HG02588 (cell line): ENCODE results near the gene SCIMP.
"Not testable (repeated sequence)": the region's sequence is repeated elsewhere in the genome, so short reads cannot be mapped to it uniquely, and the experiment has no call there.

Experiments
- ATAC-seq: cut with Tn5 transposase; IDR thresholded peaks from one replicate; pipeline ENCODE4 v1.9.1; 2021; ENCODE audit warnings: mild to moderate bottlenecking, moderate library complexity; ENCODE audit not compliant: unreplicated experiment

The SCIMP gene

DNA sequence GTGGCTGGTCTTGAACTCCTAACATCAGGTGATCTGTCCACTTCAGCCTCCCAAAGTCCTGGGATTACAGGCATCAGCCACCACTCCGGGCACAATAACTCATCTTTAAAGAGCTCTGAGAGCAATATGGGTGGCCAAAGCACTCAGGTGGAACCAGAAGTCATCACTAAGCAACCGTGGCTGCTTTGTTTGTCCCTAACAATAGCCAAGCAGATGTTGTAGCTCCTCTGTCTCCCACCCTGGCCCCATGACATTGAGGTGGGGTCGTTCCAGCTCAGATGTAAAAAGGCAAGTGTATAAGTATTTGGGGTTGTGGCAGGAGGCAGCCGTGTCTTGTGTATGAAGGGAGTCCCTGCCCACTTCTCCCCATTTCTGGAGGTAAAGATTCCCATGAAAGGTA is 3.7 kb upstream of the SCIMP start:
- ATAC-seq = no peak

DNA sequence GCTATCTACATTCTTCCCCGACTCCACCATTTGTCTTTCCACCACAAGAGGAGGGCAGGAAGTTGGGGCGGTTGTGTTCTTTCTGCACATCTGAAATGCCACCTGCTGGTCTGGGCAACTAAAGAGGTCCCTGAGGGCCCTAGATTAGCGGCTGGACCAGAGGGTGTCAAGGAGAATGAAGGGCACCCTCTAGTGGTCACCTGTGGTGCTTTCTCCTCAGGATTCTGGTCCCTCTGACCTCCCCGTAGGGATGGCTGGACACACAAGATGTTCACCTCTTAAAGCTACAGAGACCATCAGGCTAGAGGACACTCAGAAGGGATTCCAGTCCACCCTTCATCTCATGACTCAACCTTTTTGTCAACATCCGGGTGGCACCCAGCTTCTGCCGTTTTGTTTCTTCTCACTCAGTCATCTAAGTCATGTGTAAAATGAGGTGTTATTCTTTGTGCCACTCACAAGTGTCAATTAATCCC is 2.9 kb upstream of the SCIMP start:
- ATAC-seq = no peak

DNA sequence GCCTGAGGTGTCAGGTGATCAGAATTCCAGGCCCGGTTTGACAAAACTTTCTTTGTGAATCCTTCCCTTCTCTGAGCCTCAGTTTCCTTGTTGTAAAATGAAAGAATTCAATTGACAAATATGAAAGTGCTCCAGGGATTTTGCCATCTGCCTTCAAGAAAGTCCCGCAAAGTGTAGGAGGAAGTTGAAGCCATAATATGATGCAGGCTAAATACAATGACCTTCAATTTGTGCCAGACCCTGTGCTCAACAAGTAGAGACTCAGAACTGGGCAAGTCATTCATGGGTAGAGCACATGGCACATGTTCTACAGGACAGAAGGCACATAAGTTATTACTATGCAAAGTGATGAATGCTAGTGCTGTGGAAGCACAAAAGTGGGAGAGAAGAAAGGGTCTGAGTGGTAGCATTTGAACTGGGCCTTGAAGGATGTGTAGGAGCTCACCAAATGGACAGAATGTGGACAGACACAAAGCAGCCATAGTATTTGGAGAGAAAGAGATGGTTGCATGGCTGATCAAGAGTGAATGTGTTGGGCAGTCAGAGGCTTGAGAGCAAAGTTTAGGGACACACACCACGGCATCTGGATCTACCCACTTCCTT is 2.4 kb upstream of the SCIMP start:
- no peak for ATAC-seq

DNA sequence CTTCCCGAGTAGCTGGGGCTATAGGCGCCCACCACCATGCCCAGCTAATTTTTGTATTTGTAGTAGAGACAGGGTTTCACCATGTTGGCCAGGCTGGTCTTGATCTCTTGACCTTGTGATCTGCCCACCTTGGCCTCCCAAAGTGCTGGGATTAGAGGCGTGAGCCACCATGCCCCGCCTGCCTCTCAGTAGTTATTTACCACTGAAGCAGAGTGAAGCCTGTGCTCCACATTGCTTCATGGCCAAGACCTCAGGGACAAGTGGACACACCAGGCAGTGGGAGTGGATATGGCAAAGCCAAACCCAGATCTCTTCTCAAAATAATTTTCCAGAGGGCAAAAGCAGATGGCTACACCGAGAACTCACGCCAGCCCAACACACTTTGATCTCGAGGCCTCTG is 1.2 kb downstream of the SCIMP start:
- not testable (repeated sequence) for ATAC-seq

DNA sequence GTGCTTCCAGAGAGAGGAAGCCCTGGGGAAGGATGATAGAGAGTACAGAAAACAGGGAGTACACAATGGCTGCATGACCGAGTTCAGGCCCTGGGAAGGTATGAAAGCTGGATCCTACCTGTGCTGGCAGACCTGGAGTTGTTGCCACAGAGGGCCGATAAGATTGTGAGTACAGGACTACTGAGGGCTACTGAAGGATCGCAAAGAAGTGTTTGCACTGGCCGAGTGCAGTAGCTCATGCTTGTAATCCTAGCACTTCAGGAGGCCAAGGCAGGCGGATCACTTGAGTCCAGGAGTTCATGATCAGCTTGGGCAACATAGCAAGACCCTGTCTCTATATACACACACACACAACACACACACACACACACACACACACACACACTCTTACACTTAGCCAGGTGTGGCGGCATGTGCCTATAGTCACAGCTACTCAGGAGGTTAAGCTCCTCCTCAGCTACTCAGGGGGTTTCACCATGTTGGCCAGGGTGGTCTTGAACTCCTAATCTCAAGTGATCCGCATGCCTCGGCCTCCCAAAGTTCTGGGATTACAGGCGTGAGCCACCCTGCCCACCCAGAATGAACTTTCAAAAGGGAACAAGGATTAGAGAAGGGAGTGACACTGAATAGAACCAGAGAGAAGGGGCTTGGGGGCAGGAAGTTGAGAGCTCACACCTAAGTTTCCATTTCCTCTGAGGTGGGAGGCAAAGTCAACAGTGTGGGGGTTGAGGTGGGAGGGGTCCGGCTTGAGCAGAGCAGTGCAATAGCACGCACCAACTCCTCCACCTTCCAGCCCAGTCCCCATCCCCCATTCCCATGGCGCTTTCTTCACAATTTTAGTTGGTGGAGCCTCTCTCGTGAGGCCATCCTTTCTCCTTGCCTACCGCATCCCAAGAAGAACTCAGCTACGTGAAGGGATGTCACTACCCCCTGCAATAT is 7.5 kb downstream of the SCIMP start:
- ATAC-seq = no peak

DNA sequence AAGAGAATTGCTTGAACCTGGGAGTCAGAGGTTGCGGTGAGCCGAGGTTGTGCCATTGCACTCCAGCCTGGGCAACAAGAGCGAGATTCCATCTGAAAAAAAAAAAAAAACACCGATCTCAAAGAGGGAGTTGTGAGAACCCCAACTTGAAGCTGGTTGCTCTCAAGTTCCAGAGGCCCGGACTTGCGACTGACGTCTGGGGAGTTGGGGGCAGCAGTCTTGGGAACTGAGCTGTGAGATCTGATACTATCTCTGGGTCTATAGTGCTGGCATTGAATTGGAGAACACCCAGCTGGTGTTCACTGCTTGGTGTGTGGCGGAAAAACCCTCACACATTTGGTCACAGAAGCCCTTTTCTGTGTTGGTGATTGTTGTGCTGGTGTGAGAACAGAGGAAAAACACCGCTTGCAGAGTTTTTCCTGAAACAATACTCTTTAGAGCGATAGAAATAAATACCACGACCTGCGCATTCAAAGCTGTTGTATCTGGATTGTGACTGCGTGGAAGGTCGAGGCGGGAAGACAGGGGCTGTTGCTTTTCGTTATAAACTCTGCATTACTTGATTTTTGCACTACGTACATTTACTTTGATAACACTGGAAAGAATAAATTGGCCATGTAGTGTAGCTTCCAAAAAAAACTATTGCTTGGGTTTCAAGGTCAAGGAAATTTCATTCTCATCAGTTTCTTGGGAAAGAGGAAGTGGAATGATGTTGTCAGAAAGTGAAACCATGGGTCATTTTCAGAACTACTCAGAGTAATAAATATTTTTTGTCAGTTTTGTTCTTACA is 8.8 kb downstream of the SCIMP start:
- ATAC-seq = no peak

DNA sequence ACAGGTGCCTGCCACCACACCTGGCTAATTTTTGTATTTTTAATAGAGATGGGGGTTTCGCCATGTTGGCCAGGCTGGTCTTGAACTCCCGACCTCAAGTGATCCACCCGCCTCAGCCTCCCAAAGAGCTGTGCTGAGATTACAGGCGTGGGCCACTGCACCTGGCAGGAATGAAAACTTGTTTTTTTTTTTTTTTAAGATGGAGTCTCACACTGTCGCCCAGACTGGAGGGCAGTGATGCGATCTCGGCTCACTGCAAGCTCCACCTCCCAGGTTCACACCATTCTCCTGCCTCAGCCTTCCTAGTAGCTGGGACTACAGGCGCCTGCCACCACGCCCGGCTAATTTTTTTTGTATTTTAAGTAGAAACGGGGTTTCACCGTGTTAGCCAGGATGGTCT is 12.7 kb downstream of the SCIMP start:
- not testable (repeated sequence) for ATAC-seq

DNA sequence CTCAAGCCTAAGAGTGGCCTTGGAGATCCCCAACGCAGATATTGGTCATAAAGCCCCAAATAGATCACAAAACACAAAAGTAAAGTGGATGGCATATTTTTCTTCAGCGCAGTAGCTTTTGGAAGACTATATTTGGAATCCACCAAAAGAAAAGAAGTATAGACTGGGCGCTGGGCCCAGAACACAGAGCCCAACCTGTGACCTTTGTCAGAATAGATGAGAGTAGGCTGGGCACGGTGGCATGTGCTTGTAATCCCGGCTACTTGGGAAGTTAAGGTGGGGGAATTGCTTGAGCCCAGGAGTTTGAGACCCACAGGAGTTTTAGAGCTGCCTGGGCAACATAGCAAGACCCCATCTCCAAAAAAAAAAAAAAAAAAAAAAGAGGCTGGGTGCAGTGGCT is 14.6 kb downstream of the SCIMP start:
- no peak for ATAC-seq

DNA sequence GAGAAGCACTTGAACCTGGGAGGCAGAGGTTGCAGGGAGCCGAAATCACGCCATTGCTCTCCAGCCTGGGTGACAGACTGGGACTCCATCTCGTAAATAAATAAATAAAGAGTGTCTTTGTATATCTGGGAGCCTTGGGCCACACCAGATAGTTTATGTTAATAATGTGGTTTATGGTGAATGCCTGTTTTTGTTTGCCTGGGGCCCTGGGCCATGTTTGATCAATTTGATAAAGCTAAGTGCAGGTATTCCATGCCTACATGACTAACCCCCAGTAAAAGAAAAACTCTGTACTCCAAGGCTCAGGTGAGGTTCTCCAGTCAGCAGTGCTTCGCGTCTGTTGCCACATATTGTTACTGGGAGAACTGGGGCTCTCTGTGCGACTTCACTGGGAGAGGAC is 15.1 kb downstream of the SCIMP start:
- no peak for ATAC-seq

DNA sequence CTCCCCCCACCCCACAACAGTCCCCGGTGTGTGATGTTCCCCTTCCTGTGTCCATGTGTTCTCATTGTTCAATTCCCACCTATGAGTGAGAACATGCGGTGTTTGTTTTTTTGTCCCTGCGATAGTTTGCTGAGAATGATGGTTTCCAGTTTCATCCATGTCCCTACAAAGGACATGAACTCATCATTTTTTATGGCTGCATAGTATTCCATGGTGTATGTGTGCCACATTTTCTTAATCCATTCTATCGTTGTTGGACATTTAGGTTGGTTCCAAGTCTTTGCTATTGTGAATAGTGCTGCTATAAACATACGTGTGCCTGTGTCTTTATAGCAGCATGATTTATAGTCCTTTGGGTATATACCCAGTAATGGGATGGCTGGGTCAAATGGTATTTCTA is 17.1 kb downstream of the SCIMP start:
- not testable (repeated sequence) for ATAC-seq

DNA sequence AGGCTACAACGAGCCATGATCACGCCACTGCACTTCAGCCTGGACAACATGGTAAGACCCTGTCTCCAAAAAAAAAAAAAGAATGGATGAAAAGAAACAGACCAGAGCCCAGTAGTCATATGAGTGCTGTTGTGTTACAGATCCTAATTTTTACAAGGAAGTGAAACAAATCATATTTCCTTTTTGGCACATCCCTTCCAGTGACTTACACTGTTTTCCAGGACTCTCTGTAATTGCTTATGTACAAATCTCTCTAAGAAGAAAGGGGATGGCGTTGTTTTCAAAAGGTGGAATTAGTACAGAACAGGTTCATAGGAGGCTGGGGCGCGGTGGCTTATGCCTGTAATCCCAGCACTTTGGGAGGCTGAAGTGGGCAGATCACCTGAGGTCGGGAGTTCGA is 23.2 kb downstream of the SCIMP start:
- no peak for ATAC-seq

DNA sequence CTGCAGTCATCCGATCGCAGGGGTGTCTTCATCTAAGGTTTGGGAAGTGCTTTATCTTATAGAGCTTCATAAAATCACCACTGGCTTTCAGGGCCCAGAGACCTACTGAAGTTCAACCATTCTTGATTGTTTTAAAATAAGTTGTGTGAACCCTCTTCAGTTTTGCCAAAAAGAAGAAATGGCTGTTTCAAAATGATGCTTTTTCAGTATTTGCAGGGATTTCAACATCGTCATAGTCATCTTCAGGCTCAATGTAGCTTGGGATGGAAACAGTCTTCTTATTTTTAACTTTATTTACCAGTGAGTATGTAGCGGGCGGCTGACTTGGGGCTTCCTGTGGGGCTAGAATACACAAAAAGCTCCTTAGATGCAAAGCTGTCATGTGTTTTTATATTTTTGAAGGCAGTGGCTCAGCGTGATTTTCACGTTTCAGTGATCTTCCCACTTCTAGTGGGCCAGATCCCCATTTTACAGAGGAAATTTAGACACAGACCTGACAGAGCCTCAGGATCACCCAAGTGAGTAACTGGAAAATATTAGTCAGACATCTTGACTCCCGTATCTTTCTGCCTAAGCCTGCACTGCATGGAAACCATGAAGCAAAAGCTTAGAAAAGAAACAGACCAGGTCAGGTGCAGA is 23.9 kb downstream of the SCIMP start:
- no peak for ATAC-seq

DNA sequence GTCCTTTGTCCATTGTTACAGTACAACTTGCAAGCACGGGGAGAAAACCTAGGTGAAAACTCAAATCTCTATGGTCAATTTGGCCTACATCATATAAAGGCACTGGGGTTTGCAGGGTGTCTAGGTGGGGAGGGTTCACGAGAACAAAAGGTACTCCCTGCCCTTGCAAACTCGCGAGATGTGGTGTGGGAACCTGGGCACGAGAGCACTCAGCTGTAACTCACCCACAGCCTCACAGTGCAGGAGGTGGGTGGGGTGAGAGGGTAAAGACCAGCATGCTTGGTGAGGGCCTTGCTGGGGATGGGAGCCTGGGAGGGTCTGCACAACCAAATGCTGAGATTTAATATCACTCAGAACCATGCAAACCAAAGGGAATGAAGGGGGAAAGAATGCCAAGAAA is 24.6 kb downstream of the SCIMP start:
- ATAC-seq = no peak

DNA sequence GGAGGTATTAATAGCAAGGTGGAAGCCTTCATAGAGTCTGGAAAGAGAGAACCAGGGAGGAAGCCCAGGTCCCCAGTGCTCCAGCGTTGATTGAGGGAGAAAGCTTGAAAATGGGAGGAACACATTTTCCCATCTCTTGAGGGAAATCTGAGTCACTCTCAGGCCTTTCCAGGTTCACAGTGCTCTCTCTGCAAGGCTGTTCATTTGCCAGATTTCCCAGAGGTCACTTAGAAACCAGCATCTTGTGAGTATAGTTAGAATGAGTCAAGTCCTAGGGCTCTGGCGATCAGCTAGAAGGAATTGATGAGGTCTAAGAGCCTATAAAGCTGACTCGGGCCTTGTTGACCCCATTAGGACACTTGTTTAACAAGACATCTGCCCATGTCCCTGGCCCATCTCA is 25.3 kb downstream of the SCIMP start:
- ATAC-seq = no peak

DNA sequence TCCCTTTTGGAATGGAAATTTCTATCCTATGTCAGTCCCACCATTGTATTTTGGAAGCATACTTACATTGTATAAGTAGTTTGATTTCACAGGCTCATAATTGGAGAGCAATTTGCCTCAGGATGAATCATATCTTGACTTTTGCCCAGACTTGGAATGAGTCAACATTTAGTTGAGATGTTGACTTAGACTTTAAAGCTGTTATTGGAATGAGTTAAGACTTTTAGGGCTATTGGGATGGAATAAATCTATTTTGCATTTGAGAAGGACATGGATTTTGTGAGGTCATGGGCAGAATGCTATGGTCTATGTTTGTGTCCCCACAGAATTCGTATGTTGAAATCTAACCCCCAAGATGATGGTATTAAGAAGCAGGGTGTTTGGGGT is 30.8 kb downstream of the SCIMP start:
- ATAC-seq = no peak

DNA sequence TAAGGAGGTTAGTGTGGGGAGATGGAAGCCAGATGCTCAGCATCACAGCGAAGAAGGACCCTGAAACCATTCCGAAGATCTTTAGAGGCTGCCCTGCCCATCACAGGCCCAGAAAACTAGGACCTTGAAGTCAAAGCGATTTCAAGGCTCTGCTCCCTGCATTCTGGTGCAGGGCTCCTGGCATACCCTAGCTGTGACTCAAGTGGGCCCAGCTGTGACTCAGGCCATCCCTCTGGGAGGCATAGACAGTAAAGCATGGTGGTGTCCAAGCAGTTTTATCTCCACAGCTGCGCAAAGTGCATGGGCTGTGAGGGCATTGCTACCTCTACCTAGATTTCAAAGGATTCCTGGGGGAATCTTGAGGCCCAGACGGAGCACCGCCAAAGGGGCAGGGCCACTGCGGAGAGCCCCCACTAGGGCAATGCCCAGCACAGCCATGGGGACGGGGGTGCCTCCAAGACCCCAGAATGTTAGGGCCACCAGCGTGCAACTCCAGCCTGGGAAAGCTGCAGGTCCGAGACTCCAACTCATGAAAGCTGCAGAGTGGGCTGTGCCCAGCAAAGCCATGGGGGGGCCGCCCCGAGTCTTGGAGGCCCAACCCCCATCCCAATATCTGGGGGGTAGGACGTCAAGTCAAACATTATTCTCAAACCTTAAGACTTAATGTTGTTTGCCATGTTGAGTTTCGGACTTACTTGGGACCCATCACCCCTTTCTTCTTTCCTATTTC is 31.3 kb downstream of the SCIMP start:
- no peak for ATAC-seq

DNA sequence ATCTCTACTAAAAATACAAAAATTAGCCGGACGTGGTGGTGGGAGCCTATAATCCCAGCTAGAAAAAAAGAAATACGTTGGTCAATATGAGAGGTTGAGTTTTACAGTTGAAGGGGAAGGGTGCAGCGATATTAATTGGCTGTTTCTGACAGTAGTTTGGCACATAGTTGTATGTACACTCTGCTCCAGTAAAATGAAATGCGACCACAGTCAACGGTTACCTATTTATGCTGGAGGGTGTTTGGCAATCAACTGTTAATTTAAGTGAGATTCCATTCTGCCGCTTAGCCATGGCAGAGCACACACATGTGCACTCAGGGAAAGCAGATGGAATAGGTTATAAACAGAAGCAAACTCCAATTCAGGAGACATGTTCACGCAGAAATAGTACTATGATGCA is 33.6 kb downstream of the SCIMP start:
- ATAC-seq = no peak

DNA sequence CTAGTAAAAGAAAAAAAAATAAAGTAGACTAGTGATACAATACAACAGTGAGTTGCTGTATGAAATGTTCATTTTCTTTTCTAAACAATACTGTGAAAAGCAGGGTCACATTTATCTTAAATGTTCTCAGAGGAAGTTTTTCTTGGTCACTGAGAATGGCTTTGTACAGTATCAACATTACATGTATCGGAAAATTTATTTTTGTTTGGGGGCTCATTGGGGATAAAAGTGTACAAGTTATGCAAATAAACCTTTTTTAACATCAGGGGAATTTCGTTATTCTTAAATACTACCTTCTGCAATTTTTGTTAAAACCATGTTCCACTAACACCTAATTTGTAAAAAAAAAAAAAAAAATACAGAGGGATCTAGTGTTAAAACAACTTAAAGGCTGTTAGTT is 34.3 kb downstream of the SCIMP start:
- ATAC-seq = no peak

DNA sequence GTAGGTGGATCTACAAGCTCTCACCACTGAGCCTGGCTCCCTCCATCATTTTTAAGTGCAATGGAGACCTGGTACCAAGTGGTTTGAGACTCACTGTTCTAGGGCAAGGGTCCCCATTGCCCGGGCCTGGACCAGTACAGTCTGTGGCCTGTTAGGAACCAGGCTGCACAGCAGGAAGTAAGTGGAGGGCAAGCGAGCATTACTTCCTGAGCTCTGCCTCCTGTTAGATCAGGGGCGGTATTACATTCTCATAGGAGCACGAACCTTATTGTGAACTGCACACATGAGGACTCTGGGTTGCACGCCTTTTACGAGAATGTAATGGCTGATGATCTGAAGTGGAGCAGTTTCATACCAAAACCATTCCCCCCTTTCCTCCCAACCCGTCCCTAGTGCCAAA is 36.2 kb downstream of the SCIMP start:
- no peak for ATAC-seq

DNA sequence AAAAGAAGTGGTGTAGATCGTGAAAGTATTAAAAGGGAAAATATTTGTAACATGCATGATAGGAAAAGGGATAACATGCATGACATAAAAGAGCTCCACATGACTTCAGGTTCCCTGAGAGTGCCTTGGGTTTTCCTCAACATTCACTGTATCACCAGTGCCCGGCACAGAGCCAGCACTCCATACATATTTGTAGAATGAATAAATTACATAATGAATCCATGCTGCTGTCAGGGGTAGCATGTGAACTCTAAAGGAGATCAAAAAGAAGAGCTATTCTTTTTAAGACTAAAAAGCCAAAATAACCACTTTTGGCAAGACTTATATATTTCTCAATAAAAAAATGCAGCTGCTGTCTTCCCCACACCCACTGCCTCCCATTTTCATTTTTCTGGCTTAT is 40.3 kb downstream of the SCIMP start:
- no peak for ATAC-seq
